ENCODE measurements around the gene MVB12B. TPM values are rescaled to one million over a fixed set of nuclear protein-coding genes. Genes with fewer than 3 reads are reported as not detected.

Gene MVB12B
- total RNA-seq, 2 donors from 2014 or later = 9.8 to 15.8 TPM

DNA sequence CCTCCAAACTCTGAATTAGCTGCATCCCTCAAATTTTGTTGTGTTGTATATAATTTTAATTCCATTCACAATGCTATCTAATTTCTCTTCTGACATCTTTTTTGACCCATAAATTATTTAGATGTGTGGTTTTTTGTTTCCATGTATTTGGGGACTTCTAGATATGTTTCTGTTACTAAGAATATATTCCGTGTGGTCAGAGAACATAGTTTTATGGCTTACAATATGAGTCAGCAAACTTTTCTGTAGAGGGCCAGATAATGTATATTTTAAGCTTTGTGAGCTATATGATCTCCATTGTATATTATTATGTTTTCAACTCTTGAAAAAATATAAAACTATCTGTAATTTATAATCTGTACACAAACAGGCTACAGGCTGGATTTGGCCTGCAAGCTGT lies 33.4 kb downstream of the MVB12B start:
- Histone ChIP-seq H3K4me1 (peaks cover 12% of the 10 kb centered on the region), H3K27me3 (no peaks in the 10 kb centered on the region), H3K27ac (no peak overlapping the region), H3K9ac (ENCODE audit: low read depth in 2 of 2, low read length in 2 of 2) (no peak overlapping the region), H3K9me3 (no peaks in the 10 kb centered on the region), H3K36me3 (no peaks in the 10 kb centered on the region), H3K4me3 (no peak overlapping the region)
- intact Hi-C loops (cut with DNase I) = no loop called here
- TF ChIP-seq, protein P1, sequence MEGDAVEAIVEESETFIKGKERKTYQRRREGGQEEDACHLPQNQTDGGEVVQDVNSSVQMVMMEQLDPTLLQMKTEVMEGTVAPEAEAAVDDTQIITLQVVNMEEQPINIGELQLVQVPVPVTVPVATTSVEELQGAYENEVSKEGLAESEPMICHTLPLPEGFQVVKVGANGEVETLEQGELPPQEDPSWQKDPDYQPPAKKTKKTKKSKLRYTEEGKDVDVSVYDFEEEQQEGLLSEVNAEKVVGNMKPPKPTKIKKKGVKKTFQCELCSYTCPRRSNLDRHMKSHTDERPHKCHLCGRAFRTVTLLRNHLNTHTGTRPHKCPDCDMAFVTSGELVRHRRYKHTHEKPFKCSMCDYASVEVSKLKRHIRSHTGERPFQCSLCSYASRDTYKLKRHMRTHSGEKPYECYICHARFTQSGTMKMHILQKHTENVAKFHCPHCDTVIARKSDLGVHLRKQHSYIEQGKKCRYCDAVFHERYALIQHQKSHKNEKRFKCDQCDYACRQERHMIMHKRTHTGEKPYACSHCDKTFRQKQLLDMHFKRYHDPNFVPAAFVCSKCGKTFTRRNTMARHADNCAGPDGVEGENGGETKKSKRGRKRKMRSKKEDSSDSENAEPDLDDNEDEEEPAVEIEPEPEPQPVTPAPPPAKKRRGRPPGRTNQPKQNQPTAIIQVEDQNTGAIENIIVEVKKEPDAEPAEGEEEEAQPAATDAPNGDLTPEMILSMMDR (IDR thresholded peaks at IDR 0.05) = no peak
- DNase-seq = no peak

DNA sequence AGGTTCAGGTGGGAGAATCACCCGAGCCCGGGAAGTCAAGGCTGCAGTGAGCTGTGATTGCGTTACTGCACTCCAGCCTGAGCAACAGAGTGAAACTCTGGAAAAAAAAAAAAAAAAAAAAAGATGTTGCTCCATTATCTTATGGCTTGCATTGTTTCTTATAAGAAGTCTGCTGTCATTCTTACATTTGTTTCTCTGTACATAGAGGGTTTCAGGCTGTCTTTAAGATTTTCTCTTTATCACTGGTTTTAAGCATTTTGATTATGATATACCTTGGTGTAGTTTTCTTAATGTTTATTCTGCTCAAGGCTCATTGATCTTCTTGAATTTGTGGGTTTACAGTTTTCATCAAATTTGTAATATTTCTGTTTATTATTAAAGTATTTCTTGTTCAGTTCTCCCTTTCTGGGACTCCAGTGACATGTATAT lies 35.2 kb downstream of the MVB12B start:
- Histone ChIP-seq H3K27ac (no peak overlapping the region), H3K36me3 (no peaks in the 10 kb centered on the region), H3K4me1 (peaks cover 16% of the 10 kb centered on the region), H3K27me3 (no peaks in the 10 kb centered on the region), H3K9me3 (no peaks in the 10 kb centered on the region), H3K4me3 (no peak overlapping the region), H3K9ac (ENCODE audit: low read depth in 2 of 2, low read length in 2 of 2) (no peak overlapping the region)
- intact Hi-C loops (cut with DNase I) = no loop called here
- no peak for DNase-seq
- TF ChIP-seq, protein P1 (IDR thresholded peaks at IDR 0.05) = no peak

- Histone ChIP-seq H3K4me3 (no peak overlapping the region), H3K27ac (peak overlapping the region; percentile 67), H3K27me3 (no peaks in the 10 kb centered on the region), H3K9ac (ENCODE audit: low read depth in 2 of 2, low read length in 2 of 2) (peak overlapping the region in 1 of 2 donors; percentile 35), H3K36me3 (no peaks in the 10 kb centered on the region), H3K4me1 (peaks cover 26% of the 10 kb centered on the region), H3K9me3 (no peaks in the 10 kb centered on the region)
- TF ChIP-seq, protein P1 (IDR thresholded peaks at IDR 0.05) = no peak
- peak; percentile 53 for DNase-seq
- intact Hi-C loops (cut with DNase I) = no loop called here
Observed at GRCh38 chr9:126363250-126363649, 36.6 kb downstream of the MVB12B start.

DNA sequence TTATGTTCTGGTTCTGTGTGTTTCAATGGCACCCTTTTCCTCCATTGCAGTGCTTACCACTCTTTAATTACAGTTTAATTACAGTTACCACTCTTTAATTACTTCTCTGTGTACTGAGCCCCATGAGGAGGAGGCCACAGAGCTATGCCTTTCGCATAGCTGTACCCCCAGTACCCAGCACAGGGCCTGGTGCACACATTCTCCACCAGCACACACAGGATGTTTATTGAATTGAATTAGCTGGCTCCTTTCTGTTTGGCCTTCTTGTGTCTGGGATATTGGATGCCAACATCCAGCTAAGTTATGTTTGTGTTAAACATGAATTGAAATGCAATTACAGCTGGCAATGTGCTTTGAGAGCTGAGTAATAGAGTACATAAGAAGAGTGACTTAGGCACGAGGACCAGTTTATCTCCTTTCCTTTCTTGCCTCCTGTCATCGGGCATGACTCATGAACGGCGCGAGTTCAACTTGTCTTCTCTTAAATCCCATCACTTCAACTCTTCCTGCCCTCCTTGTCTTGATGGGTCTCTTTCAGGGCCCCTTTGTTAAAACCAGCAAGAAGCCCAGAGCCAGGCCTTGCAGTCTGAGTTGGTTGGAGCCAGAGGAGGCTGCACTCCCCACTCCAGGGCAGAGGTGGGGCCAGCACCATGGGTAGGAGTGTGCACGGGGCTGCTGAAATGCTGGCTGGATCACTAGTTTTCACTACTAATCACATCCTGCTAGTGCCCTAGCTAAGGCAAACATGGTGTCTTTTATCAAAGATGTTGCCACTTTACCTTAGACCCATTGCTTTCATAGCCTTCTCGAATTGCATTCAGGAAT lies 37.4 kb downstream of the MVB12B start:
- TF ChIP-seq, protein P1 (IDR thresholded peaks at IDR 0.05) = no peak
- Histone ChIP-seq H3K9me3 (no peaks in the 10 kb centered on the region), H3K4me1 (peaks cover 26% of the 10 kb centered on the region), H3K27me3 (no peaks in the 10 kb centered on the region), H3K4me3 (no peak overlapping the region), H3K36me3 (no peaks in the 10 kb centered on the region), H3K9ac (ENCODE audit: low read depth in 2 of 2, low read length in 2 of 2) (peak overlapping the region; percentile 35 to 36), H3K27ac (peak overlapping the region; percentile 67)
- intact Hi-C loops (cut with DNase I) = no loop called here
- DNase-seq = peak; percentile 55

GRCh38 chr9:126365780-126366179 lies 39.2 kb downstream of the MVB12B start:
- DNase-seq = no peak
- TF ChIP-seq, protein P1 (IDR thresholded peaks at IDR 0.05) = no peak
- Histone ChIP-seq H3K9me3 (no peaks in the 10 kb centered on the region), H3K9ac (ENCODE audit: low read depth in 2 of 2, low read length in 2 of 2) (peak overlapping the region in 1 of 2 donors; percentile 4), H3K27me3 (no peaks in the 10 kb centered on the region), H3K4me3 (no peak overlapping the region), H3K4me1 (peaks cover 26% of the 10 kb centered on the region), H3K27ac (no peak overlapping the region), H3K36me3 (no peaks in the 10 kb centered on the region)
- intact Hi-C loops (cut with DNase I) = no loop called here
